ENCODE measurements around the gene ARG2.
A peak's percentile ranks its signal among the peaks of the same experiment; 100 is the strongest.

ARG2 gene

GRCh38 chr14:67610491-67610890 lies 9.2 kb upstream of the ARG2 start:
- Histone ChIP-seq H3K9ac (ENCODE audit: low read depth, low read length) (no peak overlapping the region), H3K4me3 (ENCODE audit: low read depth in 1 of 2, low read length in 2 of 2) (no peak overlapping the region), H3K4me1 (ENCODE audit: insufficient read depth, low read length) (no peaks in the 10 kb centered on the region), H3K4me2 (ENCODE audit: insufficient read depth, low read length) (no peak overlapping the region), H3K27me3 (ENCODE audit: insufficient read depth, low read length, poor library complexity) (no peaks in the 10 kb centered on the region), H2AFZ (ENCODE audit: low read depth, low read length) (no peak overlapping the region), H3K79me2 (ENCODE audit: insufficient read depth, low read length) (no peaks in the 10 kb centered on the region), H4K20me1 (ENCODE audit: insufficient read depth, low read length) (no peaks in the 10 kb centered on the region), H3K36me3 (ENCODE audit: insufficient read depth, low read length) (no peaks in the 10 kb centered on the region), H3K9me3 (ENCODE audit: insufficient read depth, low read length, severe bottlenecking) (no peaks in the 10 kb centered on the region), H3K27ac (ENCODE audit: low read length) (no peak overlapping the region)
- ATAC-seq (ENCODE audit: insufficient read depth, low read depth): no peak
- DNase-seq: no peak
- no peak for TF ChIP-seq EZH2 (IDR thresholded peaks at IDR 0.05; ENCODE audit: borderline replicate concordance, low read depth, low read length, severe bottlenecking)
- TF ChIP-seq CTCF (IDR thresholded peaks at IDR 0.05; ENCODE audit: borderline replicate concordance, extremely low read depth, low read length, poor library complexity, severe bottlenecking): no peak

- Histone ChIP-seq H3K9me3 (ENCODE audit: insufficient read depth, low read length, severe bottlenecking) (no peaks in the 10 kb centered on the region), H4K20me1 (ENCODE audit: insufficient read depth, low read length) (no peaks in the 10 kb centered on the region), H3K36me3 (ENCODE audit: insufficient read depth, low read length) (no peaks in the 10 kb centered on the region), H3K4me2 (ENCODE audit: insufficient read depth, low read length) (no peak overlapping the region), H3K27ac (ENCODE audit: low read length) (no peak overlapping the region), H3K4me1 (ENCODE audit: insufficient read depth, low read length) (peaks cover 34% of the 10 kb centered on the region), H3K4me3 (ENCODE audit: low read depth in 1 of 2, low read length in 2 of 2) (no peak overlapping the region), H3K27me3 (ENCODE audit: insufficient read depth, low read length, poor library complexity) (no peaks in the 10 kb centered on the region), H2AFZ (ENCODE audit: low read depth, low read length) (no peak overlapping the region), H3K79me2 (ENCODE audit: insufficient read depth, low read length) (no peaks in the 10 kb centered on the region), H3K9ac (ENCODE audit: low read depth, low read length) (no peak overlapping the region)
- ATAC-seq (ENCODE audit: insufficient read depth, low read depth) (peak; percentile 71), DNase-seq (peak; percentile 16)
- TF ChIP-seq EZH2 (IDR thresholded peaks at IDR 0.05; ENCODE audit: borderline replicate concordance, low read depth, low read length, severe bottlenecking): no peak
- peak; percentile 78 for TF ChIP-seq CTCF (IDR thresholded peaks at IDR 0.05; ENCODE audit: borderline replicate concordance, extremely low read depth, low read length, poor library complexity, severe bottlenecking)
Observed at GRCh38 chr14:67618617-67619063, 1.1 kb upstream of the ARG2 start.

GRCh38 chr14:67620217-67620785 lies 581 bp downstream of the ARG2 start:
- DNase-seq (no peak), ATAC-seq (ENCODE audit: insufficient read depth, low read depth) (no peak)
- Histone ChIP-seq H3K4me3 (ENCODE audit: low read depth in 1 of 2, low read length in 2 of 2) (peak overlapping the region; percentile 56 to 93), H3K4me2 (ENCODE audit: insufficient read depth, low read length) (peak overlapping the region; percentile 100), H3K36me3 (ENCODE audit: insufficient read depth, low read length) (no peaks in the 10 kb centered on the region), H2AFZ (ENCODE audit: low read depth, low read length) (peak overlapping the region; percentile 99), H3K27ac (ENCODE audit: low read length) (no peak overlapping the region), H3K79me2 (ENCODE audit: insufficient read depth, low read length) (no peaks in the 10 kb centered on the region), H3K27me3 (ENCODE audit: insufficient read depth, low read length, poor library complexity) (no peaks in the 10 kb centered on the region), H3K4me1 (ENCODE audit: insufficient read depth, low read length) (peaks cover 38% of the 10 kb centered on the region), H3K9me3 (ENCODE audit: insufficient read depth, low read length, severe bottlenecking) (no peaks in the 10 kb centered on the region), H3K9ac (ENCODE audit: low read depth, low read length) (peak overlapping the region; percentile 61), H4K20me1 (ENCODE audit: insufficient read depth, low read length) (no peaks in the 10 kb centered on the region)
- TF ChIP-seq CTCF (IDR thresholded peaks at IDR 0.05; ENCODE audit: borderline replicate concordance, extremely low read depth, low read length, poor library complexity, severe bottlenecking) (no peak), EZH2 (IDR thresholded peaks at IDR 0.05; ENCODE audit: borderline replicate concordance, low read depth, low read length, severe bottlenecking) (no peak)
